ENCODE data around the gene ATF6.

Gene ATF6

GRCh38 chr1:161872506-161872905 lies 106.4 kb downstream of the ATF6 start:
- H3K27me3 ChIP-seq (ENCODE audit: control insufficient read depth, insufficient read depth, low read length) = no peaks in the 10 kb centered on the region
- H3K9me3 ChIP-seq (replicated peaks; ENCODE audit: low read length) = no peaks in the 10 kb centered on the region
- H3K36me3 ChIP-seq (ENCODE audit: insufficient read depth, low read length) = no peaks in the 10 kb centered on the region
- peaks cover 6% of the 10 kb centered on the region for H3K4me1 ChIP-seq (ENCODE audit: control insufficient read depth, insufficient read depth, low read length)
- no peak overlapping the region for H3K4me2 ChIP-seq (ENCODE audit: low read length)
- H3K9ac ChIP-seq (ENCODE audit: low read depth, low read length) = no peak overlapping the region
- H3K4me3 ChIP-seq (ENCODE audit: low read length) = no peak overlapping the region

DNA sequence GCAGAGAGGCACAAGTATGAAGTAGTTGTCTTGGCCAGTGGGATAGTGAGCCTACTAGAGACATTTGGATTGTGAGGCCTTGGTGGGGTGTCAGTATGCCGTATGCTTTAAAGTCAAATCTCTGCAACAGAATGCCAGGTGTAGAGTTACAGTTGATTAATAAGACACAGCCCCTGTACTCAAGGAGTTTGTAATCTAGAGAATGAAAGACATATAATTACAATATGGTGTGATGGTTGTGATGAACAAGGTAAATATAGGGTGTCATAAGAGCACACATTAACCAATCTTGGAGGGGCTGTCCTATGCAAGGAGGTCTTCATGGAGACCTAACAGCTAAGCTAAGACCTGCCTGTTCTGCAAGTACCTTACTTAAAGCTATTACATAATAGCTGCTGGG lies 113.1 kb downstream of the ATF6 start:
- H3K36me3 ChIP-seq (ENCODE audit: insufficient read depth, low read length) = no peaks in the 10 kb centered on the region
- H3K4me3 ChIP-seq (ENCODE audit: low read length) = no peak overlapping the region
- H3K27me3 ChIP-seq (ENCODE audit: control insufficient read depth, insufficient read depth, low read length) = no peaks in the 10 kb centered on the region
- no peaks in the 10 kb centered on the region for H3K9me3 ChIP-seq (replicated peaks; ENCODE audit: low read length)
- H3K4me1 ChIP-seq (ENCODE audit: control insufficient read depth, insufficient read depth, low read length) = peaks cover 9% of the 10 kb centered on the region
- H3K4me2 ChIP-seq (ENCODE audit: low read length) = no peak overlapping the region
- H3K9ac ChIP-seq (ENCODE audit: low read depth, low read length) = no peak overlapping the region

DNA sequence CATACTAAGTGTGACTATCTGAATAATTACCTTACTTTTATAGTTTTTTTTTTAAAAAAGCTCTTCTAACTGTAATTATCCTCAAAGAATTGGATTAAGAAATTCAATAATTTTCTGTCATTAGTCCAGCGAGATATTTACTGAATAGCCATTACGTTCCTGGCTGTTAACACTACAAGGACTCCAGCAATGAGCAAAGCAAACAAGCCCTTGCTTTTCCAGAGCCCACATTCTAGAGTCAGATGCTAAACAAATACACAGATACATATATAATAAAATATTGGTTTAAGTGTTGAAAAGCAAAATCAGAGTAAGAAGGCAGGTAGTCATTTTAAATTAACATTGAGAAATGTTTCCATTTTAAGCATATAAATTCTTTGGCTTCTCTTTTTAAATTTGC lies 118.4 kb downstream of the ATF6 start:
- no peaks in the 10 kb centered on the region for H3K27me3 ChIP-seq (ENCODE audit: control insufficient read depth, insufficient read depth, low read length)
- H3K4me1 ChIP-seq (ENCODE audit: control insufficient read depth, insufficient read depth, low read length) = peaks cover 31% of the 10 kb centered on the region
- H3K4me3 ChIP-seq (ENCODE audit: low read length) = peak overlapping the region; percentile 1
- H3K4me2 ChIP-seq (ENCODE audit: low read length) = peak overlapping the region; percentile 60
- H3K36me3 ChIP-seq (ENCODE audit: insufficient read depth, low read length) = no peaks in the 10 kb centered on the region
- peak overlapping the region; percentile 15 for H3K9ac ChIP-seq (ENCODE audit: low read depth, low read length)
- no peaks in the 10 kb centered on the region for H3K9me3 ChIP-seq (replicated peaks; ENCODE audit: low read length)

GRCh38 chr1:161885003-161885402 lies 118.9 kb downstream of the ATF6 start:
- no peaks in the 10 kb centered on the region for H3K9me3 ChIP-seq (replicated peaks; ENCODE audit: low read length)
- peak overlapping the region; percentile 15 for H3K9ac ChIP-seq (ENCODE audit: low read depth, low read length)
- H3K4me1 ChIP-seq (ENCODE audit: control insufficient read depth, insufficient read depth, low read length) = peaks cover 31% of the 10 kb centered on the region
- H3K36me3 ChIP-seq (ENCODE audit: insufficient read depth, low read length) = no peaks in the 10 kb centered on the region
- H3K4me3 ChIP-seq (ENCODE audit: low read length) = peak overlapping the region; percentile 1
- H3K27me3 ChIP-seq (ENCODE audit: control insufficient read depth, insufficient read depth, low read length) = no peaks in the 10 kb centered on the region
- H3K4me2 ChIP-seq (ENCODE audit: low read length) = peak overlapping the region; percentile 60

- H3K9me3 ChIP-seq (replicated peaks; ENCODE audit: low read length) = no peaks in the 10 kb centered on the region
- peaks cover 31% of the 10 kb centered on the region for H3K4me1 ChIP-seq (ENCODE audit: control insufficient read depth, insufficient read depth, low read length)
- H3K9ac ChIP-seq (ENCODE audit: low read depth, low read length) = peak overlapping the region; percentile 7
- no peak overlapping the region for H3K4me2 ChIP-seq (ENCODE audit: low read length)
- H3K4me3 ChIP-seq (ENCODE audit: low read length) = no peak overlapping the region
- no peaks in the 10 kb centered on the region for H3K36me3 ChIP-seq (ENCODE audit: insufficient read depth, low read length)
- no peaks in the 10 kb centered on the region for H3K27me3 ChIP-seq (ENCODE audit: control insufficient read depth, insufficient read depth, low read length)
These were observed 119.6 kb downstream of the ATF6 start for GRCh38 chr1:161885759-161886158.

DNA sequence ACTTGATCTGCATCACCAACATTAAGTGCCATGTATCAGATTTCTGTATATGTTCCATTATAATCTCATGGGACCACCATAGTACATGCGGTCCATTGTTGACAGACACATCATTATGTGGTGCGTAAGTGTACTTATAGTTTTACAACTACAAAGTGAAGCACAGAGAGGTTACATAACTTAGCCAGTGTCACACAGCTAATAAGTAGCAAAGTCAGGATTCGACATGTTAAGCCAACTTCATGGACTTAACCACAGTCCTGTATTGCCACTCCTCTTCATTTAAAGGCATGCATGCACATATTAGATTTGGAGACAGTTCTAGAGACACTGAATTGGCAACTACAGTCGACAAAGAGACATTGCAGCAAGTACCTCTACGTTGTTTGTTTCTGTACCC lies 120.5 kb downstream of the ATF6 start:
- Histone ChIP-seq H3K9ac (ENCODE audit: low read depth, low read length) (no peak overlapping the region), H3K36me3 (ENCODE audit: insufficient read depth, low read length) (no peaks in the 10 kb centered on the region), H3K4me1 (ENCODE audit: control insufficient read depth, insufficient read depth, low read length) (peaks cover 31% of the 10 kb centered on the region), H3K4me2 (ENCODE audit: low read length) (no peak overlapping the region), H3K4me3 (ENCODE audit: low read length) (no peak overlapping the region), H3K9me3 (replicated peaks; ENCODE audit: low read length) (no peaks in the 10 kb centered on the region), H3K27me3 (ENCODE audit: control insufficient read depth, insufficient read depth, low read length) (no peaks in the 10 kb centered on the region)

- no peaks in the 10 kb centered on the region for H3K36me3 ChIP-seq (ENCODE audit: insufficient read depth, low read length)
- H3K9me3 ChIP-seq (replicated peaks; ENCODE audit: low read length) = no peaks in the 10 kb centered on the region
- no peaks in the 10 kb centered on the region for H3K27me3 ChIP-seq (ENCODE audit: control insufficient read depth, insufficient read depth, low read length)
- H3K4me1 ChIP-seq (ENCODE audit: control insufficient read depth, insufficient read depth, low read length) = peaks cover 31% of the 10 kb centered on the region
- H3K9ac ChIP-seq (ENCODE audit: low read depth, low read length) = no peak overlapping the region
- H3K4me2 ChIP-seq (ENCODE audit: low read length) = no peak overlapping the region
- no peak overlapping the region for H3K4me3 ChIP-seq (ENCODE audit: low read length)
These were observed 121.7 kb downstream of the ATF6 start for GRCh38 chr1:161887730-161888287.

GRCh38 chr1:161890574-161890973 lies 124.5 kb downstream of the ATF6 start:
- H3K9me3 ChIP-seq (replicated peaks; ENCODE audit: low read length) = no peaks in the 10 kb centered on the region
- H3K4me1 ChIP-seq (ENCODE audit: control insufficient read depth, insufficient read depth, low read length) = peaks cover 11% of the 10 kb centered on the region
- H3K4me2 ChIP-seq (ENCODE audit: low read length) = no peak overlapping the region
- no peak overlapping the region for H3K4me3 ChIP-seq (ENCODE audit: low read length)
- H3K36me3 ChIP-seq (ENCODE audit: insufficient read depth, low read length) = no peaks in the 10 kb centered on the region
- no peak overlapping the region for H3K9ac ChIP-seq (ENCODE audit: low read depth, low read length)
- no peaks in the 10 kb centered on the region for H3K27me3 ChIP-seq (ENCODE audit: control insufficient read depth, insufficient read depth, low read length)

DNA sequence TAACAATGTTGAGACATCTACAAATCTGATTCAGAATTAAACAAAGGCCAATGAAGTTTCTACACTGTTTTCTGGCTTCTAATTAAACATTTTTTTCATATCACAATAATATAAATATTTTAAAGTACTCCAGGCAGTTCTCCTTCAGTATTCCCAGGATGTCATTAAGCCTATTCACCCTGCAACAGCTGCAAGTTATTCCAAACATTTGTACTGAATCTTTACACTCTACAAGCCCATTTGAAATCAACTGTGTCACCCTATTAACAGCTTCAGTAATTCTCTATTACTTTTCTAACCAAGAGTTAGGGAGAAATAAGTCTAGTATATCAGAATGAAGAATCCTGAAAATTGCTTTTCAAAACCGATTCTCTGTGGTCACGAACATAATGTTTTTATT lies 133.0 kb downstream of the ATF6 start:
- Histone ChIP-seq H3K4me1 (ENCODE audit: control insufficient read depth, insufficient read depth, low read length) (no peaks in the 10 kb centered on the region), H3K4me2 (ENCODE audit: low read length) (no peak overlapping the region), H3K9ac (ENCODE audit: low read depth, low read length) (no peak overlapping the region), H3K27me3 (ENCODE audit: control insufficient read depth, insufficient read depth, low read length) (no peaks in the 10 kb centered on the region), H3K4me3 (ENCODE audit: low read length) (no peak overlapping the region), H3K9me3 (replicated peaks; ENCODE audit: low read length) (no peaks in the 10 kb centered on the region), H3K36me3 (ENCODE audit: insufficient read depth, low read length) (no peaks in the 10 kb centered on the region)

DNA sequence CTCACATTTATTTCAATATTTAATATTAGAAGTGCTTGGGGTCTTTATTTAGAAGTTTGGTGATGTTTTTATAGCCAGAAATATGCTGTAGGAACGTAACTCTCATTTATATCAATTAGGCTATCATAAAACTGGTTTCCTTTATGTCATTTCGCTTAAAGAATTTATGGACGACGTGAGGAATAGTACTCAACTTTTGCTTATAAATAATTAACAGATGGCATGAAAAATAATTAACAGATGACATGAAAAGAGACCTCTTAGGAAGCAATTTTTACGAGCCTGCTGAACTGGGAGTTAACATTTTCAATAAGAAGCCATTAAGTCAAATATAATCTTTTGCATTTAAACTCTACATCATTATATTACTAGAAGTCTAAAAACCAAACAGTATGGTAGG lies 134.0 kb downstream of the ATF6 start:
- Histone ChIP-seq H3K4me1 (ENCODE audit: control insufficient read depth, insufficient read depth, low read length) (no peaks in the 10 kb centered on the region), H3K36me3 (ENCODE audit: insufficient read depth, low read length) (no peaks in the 10 kb centered on the region), H3K27me3 (ENCODE audit: control insufficient read depth, insufficient read depth, low read length) (no peaks in the 10 kb centered on the region), H3K4me3 (ENCODE audit: low read length) (no peak overlapping the region), H3K4me2 (ENCODE audit: low read length) (no peak overlapping the region), H3K9ac (ENCODE audit: low read depth, low read length) (no peak overlapping the region), H3K9me3 (replicated peaks; ENCODE audit: low read length) (no peaks in the 10 kb centered on the region)

- Histone ChIP-seq H3K9me3 (replicated peaks; ENCODE audit: low read length) (no peaks in the 10 kb centered on the region), H3K4me2 (ENCODE audit: low read length) (no peak overlapping the region), H3K9ac (ENCODE audit: low read depth, low read length) (no peak overlapping the region), H3K4me1 (ENCODE audit: control insufficient read depth, insufficient read depth, low read length) (no peaks in the 10 kb centered on the region), H3K27me3 (ENCODE audit: control insufficient read depth, insufficient read depth, low read length) (no peaks in the 10 kb centered on the region), H3K4me3 (ENCODE audit: low read length) (no peak overlapping the region), H3K36me3 (ENCODE audit: insufficient read depth, low read length) (no peaks in the 10 kb centered on the region)
These were observed 136.1 kb downstream of the ATF6 start for GRCh38 chr1:161902182-161902581.

- H3K36me3 ChIP-seq (ENCODE audit: insufficient read depth, low read length) = no peaks in the 10 kb centered on the region
- no peak overlapping the region for H3K9ac ChIP-seq (ENCODE audit: low read depth, low read length)
- no peak overlapping the region for H3K4me2 ChIP-seq (ENCODE audit: low read length)
- no peaks in the 10 kb centered on the region for H3K9me3 ChIP-seq (replicated peaks; ENCODE audit: low read length)
- H3K4me3 ChIP-seq (ENCODE audit: low read length) = no peak overlapping the region
- no peaks in the 10 kb centered on the region for H3K27me3 ChIP-seq (ENCODE audit: control insufficient read depth, insufficient read depth, low read length)
- peaks cover 14% of the 10 kb centered on the region for H3K4me1 ChIP-seq (ENCODE audit: control insufficient read depth, insufficient read depth, low read length)
These were observed 139.3 kb downstream of the ATF6 start for GRCh38 chr1:161905269-161905884.

Data from skeletal muscle satellite cell (primary cell).